Pons (tissue), 1 donor: Measurements from ENCODE around the gene SMARCC1.
"Not testable (repeated sequence)": the region's sequence is repeated elsewhere in the genome, so short reads cannot be mapped to it uniquely, and the experiment has no call there.

Source experiments
- DNase-seq: peaks from one replicate; pipeline ENCODE4 v3.0.0-alpha.2; 2016; ENCODE audit warnings: low spot score

The SMARCC1 gene

GRCh38 chr3:47766186-47766585 lies 15.5 kb downstream of the SMARCC1 start:
- DNase-seq = no peak

- no peak for DNase-seq
Measured at GRCh38 chr3:47762233-47762632, 19.5 kb downstream of the SMARCC1 start.

- no peak for DNase-seq
Measured at GRCh38 chr3:47761046-47761445, 20.6 kb downstream of the SMARCC1 start.

- DNase-seq = not testable (repeated sequence)
Measured at GRCh38 chr3:47760207-47760606, 21.5 kb downstream of the SMARCC1 start.

- DNase-seq = no peak
Measured at GRCh38 chr3:47758261-47759025, 23.2 kb downstream of the SMARCC1 start.

GRCh38 chr3:47752716-47753115 lies 29.0 kb downstream of the SMARCC1 start:
- no peak for DNase-seq

- not testable (repeated sequence) for DNase-seq
Measured at GRCh38 chr3:47750811-47751354, 30.8 kb downstream of the SMARCC1 start.

GRCh38 chr3:47747558-47747957 lies 34.1 kb downstream of the SMARCC1 start:
- no peak for DNase-seq

- DNase-seq = no peak
Measured at GRCh38 chr3:47746264-47746663, 35.4 kb downstream of the SMARCC1 start.

GRCh38 chr3:47743855-47744254 lies 37.8 kb downstream of the SMARCC1 start:
- DNase-seq = no peak

GRCh38 chr3:47743352-47743751 lies 38.3 kb downstream of the SMARCC1 start:
- not testable (repeated sequence) for DNase-seq

GRCh38 chr3:47741925-47742324 lies 39.8 kb downstream of the SMARCC1 start:
- no peak for DNase-seq

- DNase-seq = no peak
Measured at GRCh38 chr3:47732143-47732542, 49.5 kb downstream of the SMARCC1 start.

- DNase-seq = peak; percentile 45
Measured at GRCh38 chr3:47731061-47731460, 50.6 kb downstream of the SMARCC1 start.

- no peak for DNase-seq
Measured at GRCh38 chr3:47722859-47723258, 58.8 kb downstream of the SMARCC1 start.

- not testable (repeated sequence) for DNase-seq
Measured at GRCh38 chr3:47717448-47717847, 64.2 kb downstream of the SMARCC1 start.

GRCh38 chr3:47716656-47717055 lies 65.0 kb downstream of the SMARCC1 start:
- no peak for DNase-seq

GRCh38 chr3:47715928-47716327 lies 65.8 kb downstream of the SMARCC1 start:
- no peak for DNase-seq

- DNase-seq = no peak
Measured at GRCh38 chr3:47714606-47715005, 67.1 kb downstream of the SMARCC1 start.

- no peak for DNase-seq
Measured at GRCh38 chr3:47713655-47714054, 68.0 kb downstream of the SMARCC1 start.

GRCh38 chr3:47712398-47712797 lies 69.3 kb downstream of the SMARCC1 start:
- no peak for DNase-seq

- no peak for DNase-seq
Measured at GRCh38 chr3:47711596-47711995, 70.1 kb downstream of the SMARCC1 start.

- no peak for DNase-seq
Measured at GRCh38 chr3:47705391-47705790, 76.3 kb downstream of the SMARCC1 start.

GRCh38 chr3:47704237-47704612 lies 77.5 kb downstream of the SMARCC1 start:
- no peak for DNase-seq
